IPS-15b (cell line): ENCODE results near the gene LRRC7.
"Not testable (repeated sequence)": the region's sequence is repeated elsewhere in the genome, so short reads cannot be mapped to it uniquely, and the experiment has no call there.

Experiments used
- H3K27me3 ChIP-seq: one replicate; pipeline ENCODE4 v1.6.1; 2013; ENCODE audit warnings: low read length; ENCODE audit not compliant: control insufficient read depth, insufficient read depth
- H3K36me3 ChIP-seq: one replicate; pipeline ENCODE4 v1.6.1; 2013; ENCODE audit warnings: low read length; ENCODE audit not compliant: control insufficient read depth, insufficient read depth
- H3K4me1 ChIP-seq: one replicate; pipeline ENCODE4 v1.6.1; 2013; ENCODE audit warnings: mild to moderate bottlenecking, low read length; ENCODE audit not compliant: control insufficient read depth, insufficient read depth
- H3K4me3 ChIP-seq: one replicate; pipeline ENCODE4 v1.5.1; 2013; ENCODE audit warnings: low read depth, low read length
- H3K9ac ChIP-seq: one replicate; pipeline ENCODE4 v1.6.1; 2013; ENCODE audit warnings: low read depth, mild to moderate bottlenecking, low read length
- H3K9me3 ChIP-seq: one replicate; pipeline ENCODE4 v1.6.1; 2013; ENCODE audit warnings: mild to moderate bottlenecking, low read length; ENCODE audit not compliant: control insufficient read depth, insufficient read depth

Gene LRRC7

DNA sequence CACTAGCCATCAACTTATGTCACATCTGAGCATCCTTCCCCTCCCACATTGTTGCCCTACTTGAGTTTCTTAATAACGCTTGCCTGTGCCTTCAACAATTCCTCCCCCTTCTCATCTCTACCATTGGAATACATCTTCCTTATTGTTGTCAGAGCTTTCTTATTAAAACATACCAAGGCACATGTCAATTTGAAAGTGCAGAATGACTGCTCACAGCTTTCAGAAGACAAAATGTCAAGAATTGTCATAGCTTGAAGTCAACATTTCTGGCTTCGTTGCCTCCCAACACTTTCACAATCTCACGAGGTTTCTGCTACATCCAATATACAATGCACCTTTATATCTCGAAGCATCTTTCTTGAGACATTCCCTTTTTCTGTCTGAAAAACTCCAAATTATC lies 279.9 kb downstream of the LRRC7 start:
- Histone ChIP-seq H3K4me1 (no peaks in the 10 kb centered on the region), H3K27me3 (no peaks in the 10 kb centered on the region), H3K4me3 (no peak overlapping the region), H3K9ac (no peak overlapping the region), H3K9me3 (no peaks in the 10 kb centered on the region), H3K36me3 (no peaks in the 10 kb centered on the region)

GRCh38 chr1:69852151-69852550 lies 284.4 kb downstream of the LRRC7 start:
- H3K4me1 ChIP-seq: no peaks in the 10 kb centered on the region
- H3K36me3 ChIP-seq: no peaks in the 10 kb centered on the region
- no peaks in the 10 kb centered on the region for H3K27me3 ChIP-seq
- no peak overlapping the region for H3K4me3 ChIP-seq
- H3K9me3 ChIP-seq: no peaks in the 10 kb centered on the region
- H3K9ac ChIP-seq: no peak overlapping the region

DNA sequence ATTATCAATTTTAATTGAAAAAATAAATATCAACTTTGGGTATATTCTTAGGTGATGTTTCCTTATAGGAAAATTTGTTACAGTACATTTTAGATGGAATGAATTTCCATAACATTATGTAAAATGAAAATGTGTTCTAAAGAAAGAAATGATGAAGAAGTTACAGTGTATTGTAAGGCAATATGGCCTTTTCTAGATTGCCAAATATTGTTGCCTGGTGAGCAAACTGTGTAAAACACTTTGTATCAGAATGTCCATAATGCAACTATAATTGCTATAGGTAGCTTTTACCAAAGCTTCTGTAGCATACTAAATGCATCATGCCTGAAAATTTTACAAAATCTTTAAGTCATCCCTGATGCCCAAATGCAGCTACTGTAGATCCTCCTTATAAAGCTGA lies 285.0 kb downstream of the LRRC7 start:
- no peak overlapping the region for H3K9ac ChIP-seq
- H3K36me3 ChIP-seq: no peaks in the 10 kb centered on the region
- H3K27me3 ChIP-seq: no peaks in the 10 kb centered on the region
- H3K9me3 ChIP-seq: no peaks in the 10 kb centered on the region
- H3K4me3 ChIP-seq: no peak overlapping the region
- H3K4me1 ChIP-seq: no peaks in the 10 kb centered on the region

DNA sequence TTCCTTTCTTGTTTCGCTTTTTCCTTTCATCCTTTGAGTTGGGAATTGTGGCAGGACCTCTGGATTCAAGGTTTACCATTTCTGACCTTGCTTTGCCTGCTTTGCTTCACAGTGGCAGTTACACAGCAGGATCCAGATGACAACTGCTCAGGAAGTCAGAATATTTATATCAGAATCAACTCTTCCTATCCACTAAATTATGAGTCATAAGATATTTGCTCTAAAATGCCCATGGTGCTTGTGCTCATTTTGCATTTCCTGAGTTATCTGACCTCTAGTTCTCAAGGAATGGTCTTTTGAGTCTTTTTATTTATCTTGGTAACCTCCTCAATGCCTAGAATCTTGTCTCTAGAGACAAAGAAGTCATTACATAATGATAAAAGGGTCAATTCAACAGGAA lies 290.8 kb downstream of the LRRC7 start:
- no peaks in the 10 kb centered on the region for H3K27me3 ChIP-seq
- no peak overlapping the region for H3K4me3 ChIP-seq
- no peak overlapping the region for H3K9ac ChIP-seq
- peaks cover 3% of the 10 kb centered on the region for H3K4me1 ChIP-seq
- no peaks in the 10 kb centered on the region for H3K36me3 ChIP-seq
- no peaks in the 10 kb centered on the region for H3K9me3 ChIP-seq

- H3K9ac ChIP-seq: no peak overlapping the region
- H3K9me3 ChIP-seq: no peaks in the 10 kb centered on the region
- H3K4me1 ChIP-seq: peaks cover 3% of the 10 kb centered on the region
- no peaks in the 10 kb centered on the region for H3K27me3 ChIP-seq
- H3K36me3 ChIP-seq: no peaks in the 10 kb centered on the region
- no peak overlapping the region for H3K4me3 ChIP-seq
Observed at GRCh38 chr1:69861641-69862040, 293.9 kb downstream of the LRRC7 start.

DNA sequence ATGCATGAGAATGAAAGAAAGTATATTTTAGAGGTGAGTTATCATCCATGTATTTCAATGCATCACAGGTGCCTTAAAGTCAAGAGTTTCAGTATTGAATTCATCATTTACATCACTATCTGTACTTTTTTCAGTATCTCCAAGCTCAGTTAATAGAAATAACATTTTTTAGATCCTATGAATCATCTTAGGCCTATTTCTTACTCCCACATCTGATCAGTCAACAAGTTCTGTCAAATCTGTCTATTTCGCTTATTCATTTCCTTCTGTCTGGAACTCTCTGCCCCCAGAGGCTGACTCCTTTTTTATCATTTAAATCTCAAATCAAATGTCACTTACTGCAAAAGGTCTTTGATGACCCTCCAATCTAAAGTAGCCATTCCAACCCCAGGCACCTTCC lies 295.2 kb downstream of the LRRC7 start:
- Histone ChIP-seq H3K9ac (no peak overlapping the region), H3K36me3 (no peaks in the 10 kb centered on the region), H3K4me3 (no peak overlapping the region), H3K27me3 (no peaks in the 10 kb centered on the region), H3K9me3 (no peaks in the 10 kb centered on the region), H3K4me1 (peaks cover 3% of the 10 kb centered on the region)

DNA sequence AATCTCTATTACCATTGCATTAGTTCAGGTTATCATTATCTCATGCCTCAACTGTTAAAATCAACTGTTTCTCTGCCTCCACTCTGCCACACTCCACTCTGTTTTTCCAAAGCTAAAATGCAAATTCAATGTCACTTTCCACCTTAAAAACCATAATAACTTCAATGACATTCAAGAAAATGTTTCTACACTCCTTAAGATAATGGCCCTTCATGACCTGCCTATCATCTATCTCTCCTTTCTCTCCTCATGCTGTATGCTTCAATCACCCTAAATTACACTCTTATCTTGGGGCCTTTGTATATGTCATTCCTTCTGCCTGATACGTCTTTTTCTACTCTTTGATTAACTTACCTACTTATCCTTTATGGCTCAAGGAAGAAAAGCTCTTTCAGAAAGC lies 296.0 kb downstream of the LRRC7 start:
- no peak overlapping the region for H3K4me3 ChIP-seq
- no peak overlapping the region for H3K9ac ChIP-seq
- H3K27me3 ChIP-seq: no peaks in the 10 kb centered on the region
- no peaks in the 10 kb centered on the region for H3K9me3 ChIP-seq
- H3K4me1 ChIP-seq: peaks cover 1% of the 10 kb centered on the region
- H3K36me3 ChIP-seq: no peaks in the 10 kb centered on the region

DNA sequence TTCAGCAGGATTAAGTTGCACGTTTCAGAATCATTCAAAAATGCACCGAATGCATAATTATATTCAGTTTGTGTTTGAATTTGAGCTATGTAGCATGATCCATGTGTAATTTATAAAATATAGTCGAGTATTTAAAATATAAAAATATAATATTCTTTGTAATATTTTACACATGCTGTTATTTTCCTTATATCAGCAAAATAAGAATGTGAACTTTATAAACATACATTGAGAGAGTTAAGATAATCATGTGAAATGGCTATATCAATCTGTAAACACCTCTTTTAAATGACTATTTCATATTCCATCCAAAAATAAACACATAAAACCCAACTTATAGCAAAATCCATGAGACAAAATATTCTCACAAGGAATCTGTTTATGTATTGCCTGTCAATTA lies 303.7 kb downstream of the LRRC7 start:
- Histone ChIP-seq H3K9me3 (no peaks in the 10 kb centered on the region), H3K27me3 (no peaks in the 10 kb centered on the region), H3K4me1 (no peaks in the 10 kb centered on the region), H3K36me3 (no peaks in the 10 kb centered on the region), H3K4me3 (no peak overlapping the region), H3K9ac (no peak overlapping the region)

DNA sequence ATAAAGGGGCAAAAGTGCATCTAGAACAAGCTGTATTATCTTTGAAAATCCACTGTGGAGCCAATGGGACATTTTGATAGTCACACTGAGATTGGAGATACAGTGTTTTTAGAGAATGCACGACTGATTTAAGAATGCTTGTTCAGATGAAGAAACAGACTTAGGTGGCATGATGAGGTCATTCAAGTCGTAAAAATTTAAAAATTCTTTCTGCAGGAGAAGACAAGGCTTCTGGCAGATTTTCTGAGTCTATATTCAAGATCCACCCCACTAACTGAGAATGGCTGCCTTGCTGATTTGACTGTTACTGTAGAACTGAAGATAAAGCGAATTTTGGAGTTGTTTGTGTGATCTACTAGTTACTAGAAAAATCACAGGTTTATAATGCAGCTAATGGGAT lies 310.6 kb downstream of the LRRC7 start:
- Histone ChIP-seq H3K4me1 (no peaks in the 10 kb centered on the region), H3K9me3 (no peaks in the 10 kb centered on the region), H3K9ac (no peak overlapping the region), H3K36me3 (no peaks in the 10 kb centered on the region), H3K4me3 (no peak overlapping the region), H3K27me3 (no peaks in the 10 kb centered on the region)

DNA sequence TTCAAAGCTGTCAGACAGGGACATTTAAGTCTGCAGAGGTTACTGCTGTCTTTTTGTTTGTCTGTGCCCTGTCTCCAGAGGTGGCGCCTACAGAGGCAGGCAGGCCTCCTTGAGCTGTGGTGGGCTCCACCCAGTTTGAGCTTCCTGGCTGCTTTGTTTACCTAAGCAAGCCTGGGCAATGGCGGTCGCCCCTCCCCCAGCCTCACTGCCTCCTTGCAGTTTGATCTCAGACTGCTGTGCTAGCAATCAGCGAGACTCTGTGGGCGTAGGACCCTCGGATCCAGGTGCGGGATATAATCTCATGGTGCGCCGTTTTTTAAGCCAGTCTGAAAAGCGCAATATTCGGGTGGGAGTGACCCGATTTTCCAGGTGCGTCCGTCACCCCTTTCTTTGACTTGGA lies 320.3 kb downstream of the LRRC7 start:
- H3K27me3 ChIP-seq, H3K4me1 ChIP-seq, H3K9ac ChIP-seq, H3K4me3 ChIP-seq, H3K9me3 ChIP-seq, H3K36me3 ChIP-seq: not testable (repeated sequence)

GRCh38 chr1:69888657-69889056 lies 320.9 kb downstream of the LRRC7 start:
- H3K4me1 ChIP-seq: no peaks in the 10 kb centered on the region
- H3K9me3 ChIP-seq: no peaks in the 10 kb centered on the region
- H3K36me3 ChIP-seq: no peaks in the 10 kb centered on the region
- no peaks in the 10 kb centered on the region for H3K27me3 ChIP-seq
- no peak overlapping the region for H3K4me3 ChIP-seq
- no peak overlapping the region for H3K9ac ChIP-seq

- H3K9ac ChIP-seq: no peak overlapping the region
- H3K27me3 ChIP-seq: no peaks in the 10 kb centered on the region
- H3K4me1 ChIP-seq: no peaks in the 10 kb centered on the region
- H3K36me3 ChIP-seq: no peaks in the 10 kb centered on the region
- no peaks in the 10 kb centered on the region for H3K9me3 ChIP-seq
- H3K4me3 ChIP-seq: no peak overlapping the region
Observed at GRCh38 chr1:69898403-69898947, 330.8 kb downstream of the LRRC7 start.
